Activated B cell treated with CpG ODN at 0.5 μM for 24 hours (primary cell): ENCODE data around the gene CD247. TPM values are rescaled to one million over a fixed set of nuclear protein-coding genes. Genes with fewer than 3 reads are reported as not detected.

ENCODE experiments used
- ATAC-seq: fragments of 200-7000 bp; cut with Tn5 transposase; one replicate; pipeline ENCODE4 v1.10.0; 2021; ENCODE audit warnings: low read depth, mild to moderate bottlenecking, moderate library complexity
- CTCF ChIA-PET: fragments of 350-600 bp; sonication (Branson Sonifier 250); formaldehyde crosslinking; loops from one replicate; lab custom pipeline; 2021; ENCODE audit warnings: antibody characterized with exemption; lab: Charles Lee
- POLR2A ChIA-PET: fragments of 350-600 bp; sonication (Branson Sonifier 250); formaldehyde crosslinking; loops from one replicate; lab custom pipeline; 2021; ENCODE audit warnings: antibody characterized with exemption; lab: Charles Lee
- DNase-seq: peaks from one replicate; pipeline ENCODE4 v3.0.0; 2022
- H3K27ac Mint-ChIP-seq: one replicate; pipeline ENCODE4 v1.8.0; 2020; ENCODE audit warnings: mixed read lengths
- H3K27me3 Mint-ChIP-seq: one replicate; pipeline ENCODE4 v1.8.0; 2021; ENCODE audit warnings: mixed read lengths
- H3K36me3 Mint-ChIP-seq: one replicate; pipeline ENCODE4 v1.8.0; 2021; ENCODE audit warnings: low read depth, mixed read lengths
- H3K4me1 Mint-ChIP-seq: one replicate; pipeline ENCODE4 v1.8.0; 2021; ENCODE audit warnings: mixed read lengths
- H3K4me3 Mint-ChIP-seq: one replicate; pipeline ENCODE4 v1.8.0; 2020; ENCODE audit warnings: mild to moderate bottlenecking, mixed read lengths
- H3K9me3 Mint-ChIP-seq: one replicate; pipeline ENCODE4 v1.8.0; 2020; ENCODE audit warnings: mixed read lengths
- intact Hi-C: fragments of 100-400 bp; cut with micrococcal nuclease; formaldehyde crosslinking; loops from one replicate; pipeline ENCODE4 v1.15.1; 2024
- total RNA-seq: library from RNA; stranded (reverse); gene quantifications from 2 replicates; pipeline ENCODE4 v1.2.3, GENCODE V29; 2022
- TF ChIP-seq, protein P1 (sequence below): fragments of 200-600 bp; IDR thresholded peaks from one replicate; pipeline ENCODE4 v1.8.0; 2022; ENCODE audit warnings: antibody characterized with exemption, mild to moderate bottlenecking

Gene CD247
- total RNA-seq, 1 donor from 2014 or later, result 1.0 TPM

DNA sequence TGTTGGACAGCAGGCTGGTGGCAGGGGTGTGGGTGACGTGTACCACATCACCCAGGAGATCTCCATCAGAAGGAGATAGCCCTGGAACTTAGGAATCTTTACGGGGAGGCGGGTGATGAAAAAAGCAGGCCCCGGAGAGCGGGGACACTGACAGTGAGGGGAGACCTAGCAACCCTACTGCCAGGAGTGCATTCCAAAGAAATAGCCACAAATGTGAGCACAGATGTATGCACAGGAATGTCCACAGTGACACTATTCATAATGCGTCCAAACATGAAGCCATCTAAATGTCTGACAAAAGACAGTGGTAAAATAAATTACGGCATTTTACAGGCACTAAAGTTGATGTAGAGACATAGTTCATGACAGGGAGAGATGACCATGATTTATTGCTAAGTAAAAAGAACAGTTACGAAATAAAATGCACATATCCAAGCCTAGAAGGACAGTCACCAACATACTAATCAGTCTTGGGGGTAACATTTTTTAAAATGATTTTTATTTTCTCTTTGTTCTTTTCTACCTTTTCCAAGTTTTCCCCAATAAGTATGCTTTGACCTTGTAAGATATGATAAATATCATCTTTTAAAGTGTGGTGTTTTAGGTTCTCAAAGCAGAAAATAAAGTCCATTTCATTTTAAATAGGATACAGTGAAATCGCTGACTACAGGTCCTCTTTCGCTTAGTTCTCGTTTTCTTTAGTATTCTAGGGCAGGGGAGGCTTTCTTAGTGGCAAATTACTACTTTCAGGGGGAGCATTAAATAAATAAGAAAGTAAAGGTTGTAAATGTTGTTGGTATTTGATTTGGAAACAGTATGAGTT, 21.3 kb downstream of the CD247 start:
- peaks cover 38% of the 10 kb centered on the region for H3K4me1 Mint-ChIP-seq
- ChIA-PET CTCF (no interaction called here), POLR2A (no interaction called here)
- intact Hi-C loops, result loop anchor here (5.0 kb wide), 1 partner anchor 165 kb away; no protein-coding TSS in a partner anchor
- peaks cover 51% of the 10 kb centered on the region for H3K27me3 Mint-ChIP-seq
- H3K27ac Mint-ChIP-seq, result no peak overlapping the region
- no peaks in the 10 kb centered on the region for H3K9me3 Mint-ChIP-seq
- TF ChIP-seq, protein P1, sequence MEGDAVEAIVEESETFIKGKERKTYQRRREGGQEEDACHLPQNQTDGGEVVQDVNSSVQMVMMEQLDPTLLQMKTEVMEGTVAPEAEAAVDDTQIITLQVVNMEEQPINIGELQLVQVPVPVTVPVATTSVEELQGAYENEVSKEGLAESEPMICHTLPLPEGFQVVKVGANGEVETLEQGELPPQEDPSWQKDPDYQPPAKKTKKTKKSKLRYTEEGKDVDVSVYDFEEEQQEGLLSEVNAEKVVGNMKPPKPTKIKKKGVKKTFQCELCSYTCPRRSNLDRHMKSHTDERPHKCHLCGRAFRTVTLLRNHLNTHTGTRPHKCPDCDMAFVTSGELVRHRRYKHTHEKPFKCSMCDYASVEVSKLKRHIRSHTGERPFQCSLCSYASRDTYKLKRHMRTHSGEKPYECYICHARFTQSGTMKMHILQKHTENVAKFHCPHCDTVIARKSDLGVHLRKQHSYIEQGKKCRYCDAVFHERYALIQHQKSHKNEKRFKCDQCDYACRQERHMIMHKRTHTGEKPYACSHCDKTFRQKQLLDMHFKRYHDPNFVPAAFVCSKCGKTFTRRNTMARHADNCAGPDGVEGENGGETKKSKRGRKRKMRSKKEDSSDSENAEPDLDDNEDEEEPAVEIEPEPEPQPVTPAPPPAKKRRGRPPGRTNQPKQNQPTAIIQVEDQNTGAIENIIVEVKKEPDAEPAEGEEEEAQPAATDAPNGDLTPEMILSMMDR, result no peak
- H3K36me3 Mint-ChIP-seq, result no peaks in the 10 kb centered on the region
- ATAC-seq, result no peak
- no peak overlapping the region for H3K4me3 Mint-ChIP-seq
- no peak for DNase-seq

DNA sequence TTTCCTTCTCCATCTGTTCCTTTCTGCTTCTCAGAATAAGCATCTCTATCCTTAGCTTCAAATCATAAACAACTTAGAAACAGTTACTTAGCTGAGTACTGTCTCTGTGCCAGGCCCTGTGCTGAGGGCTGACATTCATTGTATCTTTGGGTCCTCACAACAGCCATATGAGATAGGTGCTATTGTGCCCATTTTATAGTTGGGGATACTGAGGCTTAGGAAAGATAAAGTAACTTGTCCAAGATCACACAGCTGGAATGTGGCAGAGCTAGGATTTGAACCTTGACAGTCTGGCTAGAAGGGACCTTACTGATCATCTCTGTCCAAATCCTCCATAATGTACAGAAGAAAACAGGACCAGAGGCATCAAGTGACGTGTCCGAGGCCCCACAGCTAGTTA, 25.0 kb downstream of the CD247 start:
- POLR2A ChIA-PET, result no interaction called here
- H3K4me1 Mint-ChIP-seq, result peaks cover 4% of the 10 kb centered on the region
- H3K36me3 Mint-ChIP-seq, result no peaks in the 10 kb centered on the region
- no peak for ATAC-seq
- DNase-seq, result no peak
- H3K27me3 Mint-ChIP-seq, result peaks cover 46% of the 10 kb centered on the region
- H3K27ac Mint-ChIP-seq, result no peak overlapping the region
- CTCF ChIA-PET, result no interaction called here
- peaks cover 5% of the 10 kb centered on the region for H3K9me3 Mint-ChIP-seq
- TF ChIP-seq, protein P1, result no peak
- H3K4me3 Mint-ChIP-seq, result no peak overlapping the region
- intact Hi-C loops, result no loop called here

DNA sequence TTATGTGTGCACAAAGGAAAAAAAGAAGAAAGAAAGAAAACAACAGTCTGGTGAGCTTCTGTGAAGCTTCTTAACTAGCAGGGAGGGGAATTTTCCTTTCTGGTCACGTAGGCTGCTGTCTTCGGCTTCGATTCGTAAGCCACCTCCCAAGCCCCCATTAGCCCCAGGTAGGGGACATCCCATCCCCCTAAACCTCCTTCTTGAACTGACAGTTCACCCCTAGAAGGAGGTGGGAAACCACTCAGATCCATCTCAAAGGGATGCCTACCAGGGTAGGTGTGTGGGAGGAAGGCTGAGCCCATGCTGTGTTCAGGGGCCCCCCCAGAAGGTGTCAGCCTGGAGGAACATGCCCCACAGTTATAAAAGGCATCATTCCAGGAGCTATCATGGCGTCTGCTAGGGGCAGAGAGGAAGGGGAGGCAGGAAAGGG, 25.8 kb downstream of the CD247 start:
- ChIA-PET CTCF (no interaction called here), POLR2A (no interaction called here)
- Mint-ChIP-seq H3K27ac (no peak overlapping the region), H3K9me3 (peaks cover 5% of the 10 kb centered on the region), H3K36me3 (no peaks in the 10 kb centered on the region), H3K27me3 (peaks cover 38% of the 10 kb centered on the region), H3K4me3 (no peak overlapping the region), H3K4me1 (no peaks in the 10 kb centered on the region)
- intact Hi-C loops, result no loop called here
- TF ChIP-seq, protein P1, result no peak
- no peak for DNase-seq
- ATAC-seq, result no peak

DNA sequence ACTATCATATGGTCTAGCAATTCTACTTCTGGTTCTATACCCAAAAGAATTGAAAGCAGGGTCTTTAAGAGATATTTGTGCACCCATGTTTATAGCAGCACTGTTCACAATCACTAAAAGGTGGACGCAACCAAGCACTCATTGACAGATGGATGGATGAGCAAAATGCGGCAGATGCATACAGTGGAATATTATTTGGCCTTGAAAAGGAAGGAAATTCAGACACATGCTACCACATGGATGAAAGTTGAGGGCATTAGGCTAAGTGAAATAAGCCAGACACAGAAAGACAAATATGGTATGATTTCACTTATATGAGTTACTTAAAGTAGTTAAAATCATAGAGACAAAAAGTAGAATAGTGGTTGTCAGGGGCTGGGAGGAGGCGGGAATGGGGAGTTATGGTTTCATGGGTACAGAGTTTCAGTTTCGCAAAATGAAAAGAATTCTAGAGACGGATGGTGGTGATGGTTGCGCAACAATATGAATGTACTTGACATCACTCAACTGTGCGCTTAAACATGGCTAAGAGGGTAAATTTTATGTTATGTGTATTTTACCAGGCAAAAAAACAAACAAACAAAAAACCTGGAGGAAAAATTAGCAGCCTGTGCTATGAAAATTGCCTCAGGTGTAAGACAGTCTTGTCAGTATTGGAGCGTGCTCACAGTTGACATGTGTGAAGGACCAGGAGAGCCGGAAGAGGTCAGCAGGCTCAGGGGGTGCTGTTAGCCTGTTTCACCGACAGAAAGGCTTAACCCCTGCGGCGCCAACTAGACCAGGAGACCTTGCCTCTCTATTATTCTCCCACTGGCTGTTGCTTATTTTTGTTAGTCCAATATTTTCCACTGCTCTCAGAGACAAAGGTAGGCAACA, 26.5 kb downstream of the CD247 start:
- DNase-seq (no peak), ATAC-seq (no peak)
- Mint-ChIP-seq H3K27me3 (peaks cover 32% of the 10 kb centered on the region), H3K36me3 (no peaks in the 10 kb centered on the region), H3K4me1 (no peaks in the 10 kb centered on the region), H3K4me3 (no peak overlapping the region), H3K27ac (no peak overlapping the region), H3K9me3 (peaks cover 5% of the 10 kb centered on the region)
- TF ChIP-seq, protein P1, result no peak
- intact Hi-C loops, result no loop called here
- ChIA-PET POLR2A (no interaction called here), CTCF (no interaction called here)

DNA sequence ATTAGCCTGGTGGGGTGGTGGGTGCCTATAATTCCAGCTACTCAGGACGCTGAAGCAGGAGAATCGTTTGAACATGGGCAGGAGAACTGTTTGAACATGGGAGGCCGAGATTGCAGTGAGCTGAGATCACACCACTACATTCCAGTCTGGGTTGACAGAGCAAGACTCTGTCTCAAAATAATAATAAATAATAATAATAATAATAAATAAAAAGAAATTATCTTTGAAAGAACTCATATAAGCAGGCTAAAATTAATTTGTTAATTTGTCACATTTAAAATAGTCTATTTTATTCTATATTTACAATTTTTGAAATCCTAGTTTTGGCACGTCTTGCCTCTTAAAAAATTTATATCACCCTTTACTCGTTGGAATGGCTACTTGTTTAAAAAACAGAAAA, 27.6 kb downstream of the CD247 start:
- DNase-seq, result no peak
- ChIA-PET CTCF (no interaction called here), POLR2A (no interaction called here)
- Mint-ChIP-seq H3K4me3 (no peak overlapping the region), H3K27me3 (peaks cover 26% of the 10 kb centered on the region), H3K27ac (no peak overlapping the region), H3K36me3 (no peaks in the 10 kb centered on the region), H3K4me1 (no peaks in the 10 kb centered on the region), H3K9me3 (peaks cover 5% of the 10 kb centered on the region)
- no peak for ATAC-seq
- TF ChIP-seq, protein P1, result no peak
- intact Hi-C loops, result no loop called here
